ENCODE measurements around the gene OR10H2. TPM values are rescaled to one million over a fixed set of nuclear protein-coding genes. Genes with fewer than 3 reads are reported as not detected.
"Not testable (repeated sequence)": the region's sequence is repeated elsewhere in the genome, so short reads cannot be mapped to it uniquely, and the experiment has no call there.

OR10H2 gene
- total and polyA plus RNA-seq, 9 donors = not detected

- Histone ChIP-seq H3K4me1 (ENCODE audit: control insufficient read depth, insufficient read depth, low read length) (no peaks in the 10 kb centered on the region), H3K27ac (ENCODE audit: low read length) (no peak overlapping the region), H3K4me3 (ENCODE audit: low read length) (no peak overlapping the region), H3K36me3 (ENCODE audit: control insufficient read depth, insufficient read depth, low read length) (no peaks in the 10 kb centered on the region), H3K27me3 (ENCODE audit: control insufficient read depth, insufficient read depth, low read length) (peaks cover 3% of the 10 kb centered on the region), H3K9me3 (replicated peaks; ENCODE audit: control insufficient read depth, low read depth, low read length) (no peaks in the 10 kb centered on the region)
- WGBS (ENCODE audit: insufficient coverage) = no CpG with 5 or more reads among the region's 2 CpGs
- no peak for DNase-seq
Observed at GRCh38 chr19:15758379-15758778, 30.6 kb downstream of the OR10H2 start.

DNA sequence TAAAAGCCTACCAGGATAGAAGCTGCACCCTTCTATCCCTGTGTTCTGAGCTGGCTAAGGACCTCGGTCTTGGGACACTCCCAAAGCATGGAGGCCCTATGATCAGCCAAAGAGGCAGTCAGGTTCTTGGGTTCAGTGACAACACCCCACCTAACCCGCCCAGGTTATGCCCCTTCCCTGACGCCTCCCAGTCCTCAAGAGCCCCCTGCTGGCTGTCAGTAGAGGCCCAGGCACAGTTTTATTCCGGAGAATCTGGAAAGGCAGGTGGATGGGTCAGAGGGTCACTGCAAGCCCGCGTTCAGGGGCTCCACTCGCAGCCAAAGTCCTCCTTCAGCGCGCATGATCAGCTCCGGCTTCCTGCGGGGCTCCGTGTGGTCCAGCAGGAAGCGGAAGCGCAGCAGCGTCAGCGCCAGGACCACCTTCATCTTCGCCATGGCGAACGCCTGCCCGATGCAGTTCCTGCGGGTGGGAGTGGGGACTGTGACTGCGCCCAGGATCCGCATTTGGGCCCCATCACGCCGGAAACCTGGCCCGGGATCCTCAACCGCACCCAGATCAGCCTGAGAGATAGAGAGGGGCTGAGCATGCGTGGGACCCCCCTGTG, 32.2 kb downstream of the OR10H2 start:
- Histone ChIP-seq H3K36me3 (ENCODE audit: control insufficient read depth, insufficient read depth, low read length) (no peaks in the 10 kb centered on the region), H3K4me3 (ENCODE audit: low read length) (no peak overlapping the region), H3K9me3 (replicated peaks; ENCODE audit: control insufficient read depth, low read depth, low read length) (no peaks in the 10 kb centered on the region), H3K4me1 (ENCODE audit: control insufficient read depth, insufficient read depth, low read length) (no peaks in the 10 kb centered on the region), H3K27me3 (ENCODE audit: control insufficient read depth, insufficient read depth, low read length) (peaks cover 3% of the 10 kb centered on the region), H3K27ac (ENCODE audit: low read length) (no peak overlapping the region)
- 33% methylated on average over 27 of the region's 28 CpGs for WGBS (ENCODE audit: insufficient coverage)
- DNase-seq = no peak

DNA sequence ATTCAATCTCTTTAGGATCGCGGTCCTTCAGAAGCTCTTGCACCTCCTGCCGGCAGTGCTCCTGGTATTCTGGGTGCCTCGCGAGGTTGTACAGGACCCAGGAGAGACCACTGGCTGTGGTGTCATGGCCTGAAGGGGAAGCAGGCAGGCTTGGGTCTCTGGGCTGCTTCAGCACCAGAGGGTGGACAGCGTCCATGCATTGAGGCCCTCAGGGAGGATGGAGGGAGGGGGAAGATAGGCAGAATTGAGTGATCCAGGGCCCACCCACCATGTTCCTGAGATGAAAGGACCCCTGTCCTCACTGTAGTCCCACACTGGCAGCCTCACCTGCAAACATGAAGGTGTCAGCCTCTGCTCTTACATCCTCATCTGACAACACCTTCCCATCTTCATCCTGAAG, 41.8 kb downstream of the OR10H2 start:
- WGBS (ENCODE audit: insufficient coverage) = 45% methylated on average over 5 of the region's 6 CpGs
- H3K27me3 ChIP-seq (ENCODE audit: control insufficient read depth, insufficient read depth, low read length) = no peaks in the 10 kb centered on the region
- no peak overlapping the region for H3K27ac ChIP-seq (ENCODE audit: low read length)
- peak; percentile 18 for DNase-seq
- no peaks in the 10 kb centered on the region for H3K4me1 ChIP-seq (ENCODE audit: control insufficient read depth, insufficient read depth, low read length)
- no peak overlapping the region for H3K4me3 ChIP-seq (ENCODE audit: low read length)
- H3K9me3 ChIP-seq (replicated peaks; ENCODE audit: control insufficient read depth, low read depth, low read length) = no peaks in the 10 kb centered on the region
- H3K36me3 ChIP-seq (ENCODE audit: control insufficient read depth, insufficient read depth, low read length) = no peaks in the 10 kb centered on the region

DNA sequence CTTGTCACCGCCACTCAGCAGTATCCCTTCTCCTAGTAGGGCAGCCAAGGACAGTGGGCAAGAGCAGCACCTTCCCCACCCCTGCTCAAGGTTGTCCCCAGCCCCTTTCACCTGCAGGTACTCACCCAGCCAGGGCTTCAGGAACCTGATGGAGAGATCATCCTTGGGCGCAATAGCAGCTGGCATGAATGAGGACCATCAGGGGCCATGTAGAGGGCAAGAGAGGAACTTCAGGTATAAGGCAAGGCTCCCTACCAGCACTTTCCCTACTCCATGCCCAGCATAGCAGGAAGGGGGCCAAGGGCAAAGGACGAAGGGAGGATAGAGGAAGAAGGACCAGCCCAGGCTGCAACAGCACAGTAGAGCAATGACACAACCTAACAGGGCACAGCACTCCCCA, 46.3 kb downstream of the OR10H2 start:
- not testable (repeated sequence) for H3K9me3 ChIP-seq (replicated peaks; ENCODE audit: control insufficient read depth, low read depth, low read length); H3K27ac ChIP-seq (ENCODE audit: low read length); H3K4me3 ChIP-seq (ENCODE audit: low read length); H3K4me1 ChIP-seq (ENCODE audit: control insufficient read depth, insufficient read depth, low read length); H3K27me3 ChIP-seq (ENCODE audit: control insufficient read depth, insufficient read depth, low read length); H3K36me3 ChIP-seq (ENCODE audit: control insufficient read depth, insufficient read depth, low read length); DNase-seq
- WGBS (ENCODE audit: insufficient coverage) = no CpG with 5 or more reads among the region's 3 CpGs

GRCh38 chr19:15775249-15775648, 47.4 kb downstream of the OR10H2 start:
- H3K36me3 ChIP-seq (ENCODE audit: control insufficient read depth, insufficient read depth, low read length) = no peaks in the 10 kb centered on the region
- no peak overlapping the region for H3K4me3 ChIP-seq (ENCODE audit: low read length)
- peaks cover 9% of the 10 kb centered on the region for H3K4me1 ChIP-seq (ENCODE audit: control insufficient read depth, insufficient read depth, low read length)
- H3K27me3 ChIP-seq (ENCODE audit: control insufficient read depth, insufficient read depth, low read length) = no peaks in the 10 kb centered on the region
- no peak overlapping the region for H3K27ac ChIP-seq (ENCODE audit: low read length)
- no peak for DNase-seq
- WGBS (ENCODE audit: insufficient coverage) = 57% methylated on average over 2 of the region's 2 CpGs
- H3K9me3 ChIP-seq (replicated peaks; ENCODE audit: control insufficient read depth, low read depth, low read length) = no peaks in the 10 kb centered on the region

- Histone ChIP-seq H3K9me3 (replicated peaks; ENCODE audit: control insufficient read depth, low read depth, low read length) (no peaks in the 10 kb centered on the region), H3K4me3 (ENCODE audit: low read length) (no peak overlapping the region), H3K36me3 (ENCODE audit: control insufficient read depth, insufficient read depth, low read length) (no peaks in the 10 kb centered on the region), H3K27ac (ENCODE audit: low read length) (no peak overlapping the region), H3K27me3 (ENCODE audit: control insufficient read depth, insufficient read depth, low read length) (no peaks in the 10 kb centered on the region), H3K4me1 (ENCODE audit: control insufficient read depth, insufficient read depth, low read length) (peaks cover 16% of the 10 kb centered on the region)
- DNase-seq = no peak
- WGBS (ENCODE audit: insufficient coverage) = 80% methylated on average over 2 of the region's 4 CpGs
Observed at GRCh38 chr19:15776264-15776663, 48.4 kb downstream of the OR10H2 start.

- 26% methylated on average over 9 of the region's 9 CpGs for WGBS (ENCODE audit: insufficient coverage)
- DNase-seq = no peak
Observed at GRCh38 chr19:15776991-15777970, 49.5 kb downstream of the OR10H2 start.

More at GRCh38 chr19:15776991-15777970, 49.5 kb downstream of the OR10H2 start:
- Histone ChIP-seq H3K4me1 (ENCODE audit: control insufficient read depth, insufficient read depth, low read length) (peaks cover 16% of the 10 kb centered on the region), H3K27me3 (ENCODE audit: control insufficient read depth, insufficient read depth, low read length) (no peaks in the 10 kb centered on the region), H3K36me3 (ENCODE audit: control insufficient read depth, insufficient read depth, low read length) (no peaks in the 10 kb centered on the region), H3K9me3 (replicated peaks; ENCODE audit: control insufficient read depth, low read depth, low read length) (no peaks in the 10 kb centered on the region), H3K27ac (ENCODE audit: low read length) (no peak overlapping the region), H3K4me3 (ENCODE audit: low read length) (no peak overlapping the region)

Other genes starting within 250 kb of the OR10H2 start
- not detected for gene PGLYRP2, start 248.5 kb upstream of the OR10H2 start, total RNA-seq
- gene PGLYRP2, start 248.5 kb upstream of the OR10H2 start, polyA plus RNA-seq (ENCODE audit: insufficient read depth in 1 of 8, insufficient read length in 8 of 8, low replicate concordance in 1 of 8) = under 1 TPM in 1 of 8 donors, not detected in 7; 0.28 TPM
- not detected for gene CYP4F22, start 219.5 kb upstream of the OR10H2 start, total RNA-seq
- under 1 TPM in 2 of 8 donors, not detected in 6; 0.11 to 0.44 TPM for gene CYP4F22, start 219.5 kb upstream of the OR10H2 start, polyA plus RNA-seq (ENCODE audit: insufficient read depth in 1 of 8, insufficient read length in 8 of 8, low replicate concordance in 1 of 8)
- not detected for gene CYP4F8, start 112.8 kb upstream of the OR10H2 start, total RNA-seq
- under 1 TPM in 1 of 8 donors, not detected in 7; 1.00 TPM for gene CYP4F8, start 112.8 kb upstream of the OR10H2 start, polyA plus RNA-seq (ENCODE audit: insufficient read depth in 1 of 8, insufficient read length in 8 of 8, low replicate concordance in 1 of 8)
- gene CYP4F3, start 87.1 kb upstream of the OR10H2 start, total RNA-seq = 0.04 TPM
- gene CYP4F3, start 87.1 kb upstream of the OR10H2 start, polyA plus RNA-seq (ENCODE audit: insufficient read depth in 1 of 8, insufficient read length in 8 of 8, low replicate concordance in 1 of 8) = under 1 TPM; 0.07 to 0.44 (median 0.15) TPM
- 1.4 TPM for gene CYP4F12, start 54.9 kb upstream of the OR10H2 start, total RNA-seq
- 1 to 10 TPM in 3 of 8 donors, under 1 TPM in 5; 0.14 to 3.6 (median 0.48) TPM for gene CYP4F12, start 54.9 kb upstream of the OR10H2 start, polyA plus RNA-seq (ENCODE audit: insufficient read depth in 1 of 8, insufficient read length in 8 of 8, low replicate concordance in 1 of 8)
- gene OR10H3, start 10.0 kb downstream of the OR10H2 start, total RNA-seq = not detected
- not detected for gene OR10H3, start 10.0 kb downstream of the OR10H2 start, polyA plus RNA-seq (ENCODE audit: insufficient read depth in 1 of 8, insufficient read length in 8 of 8, low replicate concordance in 1 of 8)
- gene OR10H5, start 59.6 kb downstream of the OR10H2 start, total RNA-seq = not detected
- under 1 TPM in 7 of 8 donors, not detected in 1; 0.02 to 0.12 (median 0.06) TPM for gene OR10H5, start 59.6 kb downstream of the OR10H2 start, polyA plus RNA-seq (ENCODE audit: insufficient read depth in 1 of 8, insufficient read length in 8 of 8, low replicate concordance in 1 of 8)
- gene OR10H1, start 87.6 kb downstream of the OR10H2 start, total RNA-seq = not detected
- under 1 TPM in 5 of 8 donors, not detected in 3; 0.02 to 0.05 (median 0.04) TPM for gene OR10H1, start 87.6 kb downstream of the OR10H2 start, polyA plus RNA-seq (ENCODE audit: insufficient read depth in 1 of 8, insufficient read length in 8 of 8, low replicate concordance in 1 of 8)
- not detected for gene CYP4F2, start 170.1 kb downstream of the OR10H2 start, total RNA-seq
- gene CYP4F2, start 170.1 kb downstream of the OR10H2 start, polyA plus RNA-seq (ENCODE audit: insufficient read depth in 1 of 8, insufficient read length in 8 of 8, low replicate concordance in 1 of 8) = under 1 TPM in 1 of 8 donors, not detected in 7; 0.79 TPM
- gene CYP4F11, start 206.5 kb downstream of the OR10H2 start, total RNA-seq = not detected
- not detected for gene CYP4F11, start 206.5 kb downstream of the OR10H2 start, polyA plus RNA-seq (ENCODE audit: insufficient read depth in 1 of 8, insufficient read length in 8 of 8, low replicate concordance in 1 of 8)
- not detected for gene OR10H4, start 221.0 kb downstream of the OR10H2 start, total RNA-seq
- not detected for gene OR10H4, start 221.0 kb downstream of the OR10H2 start, polyA plus RNA-seq (ENCODE audit: insufficient read depth in 1 of 8, insufficient read length in 8 of 8, low replicate concordance in 1 of 8)